ENCODE measurements around the gene OPRL1.

DNA sequence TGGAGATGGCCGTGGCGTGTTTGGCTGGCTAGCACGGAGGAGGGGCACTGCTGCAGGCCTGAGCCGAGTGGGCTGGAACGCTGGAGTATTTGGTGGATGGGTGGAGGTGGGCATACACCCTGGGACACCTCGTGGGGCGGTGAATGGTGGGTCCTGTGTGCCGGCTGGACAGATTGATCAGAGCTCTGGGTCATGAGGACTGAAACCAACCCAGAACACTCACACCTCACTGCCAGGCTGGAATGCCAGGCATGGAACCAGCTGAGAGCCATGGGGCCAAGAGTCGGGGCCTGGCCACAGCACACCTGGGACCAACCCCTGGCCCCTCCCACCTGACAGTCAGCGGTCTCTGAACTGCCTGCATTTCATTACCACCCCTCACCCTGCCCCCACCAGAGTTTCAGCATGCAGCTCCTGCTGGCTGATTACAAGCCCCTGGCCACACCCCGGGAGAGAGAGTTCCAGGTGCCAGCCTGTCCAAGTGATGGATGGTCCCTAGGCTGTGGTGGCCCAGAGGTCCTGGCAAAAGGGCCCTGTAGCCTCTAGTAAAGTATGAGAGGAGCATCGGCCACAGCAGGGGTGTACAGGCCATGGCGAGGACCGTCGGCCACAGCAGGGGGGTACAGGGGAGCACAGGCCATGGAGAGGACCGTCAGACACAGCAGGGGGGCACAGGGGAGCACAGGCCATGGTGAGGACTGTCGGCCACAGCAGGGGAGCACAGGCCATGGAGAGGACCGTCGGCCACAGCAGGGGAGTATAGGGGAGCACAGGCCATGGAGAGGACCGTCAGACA is 24.2 kb downstream of the OPRL1 start:
- TF ChIP-seq, protein P1, sequence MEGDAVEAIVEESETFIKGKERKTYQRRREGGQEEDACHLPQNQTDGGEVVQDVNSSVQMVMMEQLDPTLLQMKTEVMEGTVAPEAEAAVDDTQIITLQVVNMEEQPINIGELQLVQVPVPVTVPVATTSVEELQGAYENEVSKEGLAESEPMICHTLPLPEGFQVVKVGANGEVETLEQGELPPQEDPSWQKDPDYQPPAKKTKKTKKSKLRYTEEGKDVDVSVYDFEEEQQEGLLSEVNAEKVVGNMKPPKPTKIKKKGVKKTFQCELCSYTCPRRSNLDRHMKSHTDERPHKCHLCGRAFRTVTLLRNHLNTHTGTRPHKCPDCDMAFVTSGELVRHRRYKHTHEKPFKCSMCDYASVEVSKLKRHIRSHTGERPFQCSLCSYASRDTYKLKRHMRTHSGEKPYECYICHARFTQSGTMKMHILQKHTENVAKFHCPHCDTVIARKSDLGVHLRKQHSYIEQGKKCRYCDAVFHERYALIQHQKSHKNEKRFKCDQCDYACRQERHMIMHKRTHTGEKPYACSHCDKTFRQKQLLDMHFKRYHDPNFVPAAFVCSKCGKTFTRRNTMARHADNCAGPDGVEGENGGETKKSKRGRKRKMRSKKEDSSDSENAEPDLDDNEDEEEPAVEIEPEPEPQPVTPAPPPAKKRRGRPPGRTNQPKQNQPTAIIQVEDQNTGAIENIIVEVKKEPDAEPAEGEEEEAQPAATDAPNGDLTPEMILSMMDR (IDR thresholded peaks at IDR 0.05) = no peak
- TF ChIP-seq EZH2 (IDR thresholded peaks at IDR 0.05; ENCODE audit: borderline replicate concordance, insufficient read depth, low read depth, low read length, poor library complexity, severe bottlenecking) = no peak

All from B cell (primary cell).